Testis (tissue), 3 donors: ENCODE measurements around the gene SMARCC2. TPM values are rescaled to one million over a fixed set of nuclear protein-coding genes. Genes with fewer than 3 reads are reported as not detected.

Source experiments
- DNase-seq: peaks from one replicate; pipeline ENCODE4 v3.0.0-alpha.2; 2019
- H3K27ac ChIP-seq, 2 donors: fragments of 200-600 bp; sonication (generic); one replicate each; pipeline ENCODE4 v1.5.1; 2019
- H3K27me3 ChIP-seq: fragments of 200-600 bp; sonication (generic); one replicate; pipeline ENCODE4 v1.5.1; 2019
- H3K36me3 ChIP-seq: fragments of 200-600 bp; sonication (generic); one replicate; pipeline ENCODE4 v1.5.1; 2017; ENCODE audit warnings: low read depth; ENCODE audit errors: missing control alignments
- H3K4me1 ChIP-seq: fragments of 200-600 bp; sonication (generic); one replicate; pipeline ENCODE4 v1.5.1; 2019
- H3K4me3 ChIP-seq, 2 donors: fragments of 200-600 bp; sonication (generic); one replicate each; pipeline ENCODE4 v1.5.1; 2017 to 2019
- H3K9me3 ChIP-seq: fragments of 200-600 bp; sonication (generic); one replicate; pipeline ENCODE4 v1.5.1; 2017
- CTCF ChIP-seq, 3 experiments: fragments of 450-650 bp in 2 of 3; fragments of 200-600 bp in 1 of 3; sonication (generic) in 1 of 3; IDR thresholded peaks; one replicate each; pipeline ENCODE4 v1.5.1; 2016 to 2019; ENCODE audit warnings: antibody characterized with exemption in 3 of 3, mild to moderate bottlenecking in 2 of 3, moderate library complexity in 1 of 3
- POLR2A ChIP-seq: fragments of 450-650 bp; IDR thresholded peaks from one replicate; pipeline ENCODE4 v1.6.1; 2017; ENCODE audit warnings: antibody characterized with exemption, mild to moderate bottlenecking, moderate library complexity
- WGBS, 2 donors: methylation state at CpG; one replicate each; pipeline ENCODE4 v1.1.5; 2018; 5-methylcytosine and 5-hydroxymethylcytosine counted together
- intact Hi-C: fragments of 100-400 bp; cut with DNase I; formaldehyde crosslinking; loops from one replicate; pipeline ENCODE4 v1.15.1; 2023; ENCODE audit warnings: low total_unique reads
- polyA plus RNA-seq: library from polyadenylated mRNA; stranded (reverse); fragments of 350-450 nt; fragmentation: Illumina TruSeq; extraction: RNeasy Lipid Tissue Mini Kit (QIAGEN cat#74804); gene quantifications from one replicate; pipeline ENCODE4 v1.2.3, GENCODE V29; 2014; ENCODE audit warnings: low read depth, low replicate concordance; ENCODE audit not compliant: insufficient read depth
- total RNA-seq, 2 donors: library from RNA; depleted of rRNA; stranded (reverse); fragments of >200 nt; gene quantifications; one replicate each; pipeline ENCODE4 v1.2.3, GENCODE V29; 2016

The SMARCC2 gene
- total and polyA plus RNA-seq, 3 donors from 2014 or later = 69.5 to 148 (median 106) TPM

GRCh38 chr12:56206452-56207166 is 17.3 kb upstream of the SMARCC2 start:
- WGBS, 2 donors = 60 to 62% methylated on average over 12 to 14 of the region's 14 CpGs
- Histone ChIP-seq H3K4me3 (no peak overlapping the region), H3K27me3 (no peaks in the 10 kb centered on the region), H3K9me3 (no peaks in the 10 kb centered on the region), H3K27ac (no peak overlapping the region), H3K4me1 (no peaks in the 10 kb centered on the region), H3K36me3 (no peaks in the 10 kb centered on the region)
- intact Hi-C loops = no loop called here
- peak; percentile 77 for DNase-seq
- TF ChIP-seq POLR2A (no peak), CTCF (IDR thresholded peaks at IDR 0.05) (peak in 2 of 3 experiments; percentile 49 to 51)

GRCh38 chr12:56205445-56205844 is 16.2 kb upstream of the SMARCC2 start:
- Histone ChIP-seq H3K27me3 (no peaks in the 10 kb centered on the region), H3K27ac (no peak overlapping the region), H3K9me3 (no peaks in the 10 kb centered on the region), H3K4me3 (no peak overlapping the region), H3K36me3 (no peaks in the 10 kb centered on the region), H3K4me1 (no peaks in the 10 kb centered on the region)
- intact Hi-C loops = no loop called here
- TF ChIP-seq CTCF (IDR thresholded peaks at IDR 0.05) (no peak), POLR2A (no peak)
- DNase-seq = no peak

DNA sequence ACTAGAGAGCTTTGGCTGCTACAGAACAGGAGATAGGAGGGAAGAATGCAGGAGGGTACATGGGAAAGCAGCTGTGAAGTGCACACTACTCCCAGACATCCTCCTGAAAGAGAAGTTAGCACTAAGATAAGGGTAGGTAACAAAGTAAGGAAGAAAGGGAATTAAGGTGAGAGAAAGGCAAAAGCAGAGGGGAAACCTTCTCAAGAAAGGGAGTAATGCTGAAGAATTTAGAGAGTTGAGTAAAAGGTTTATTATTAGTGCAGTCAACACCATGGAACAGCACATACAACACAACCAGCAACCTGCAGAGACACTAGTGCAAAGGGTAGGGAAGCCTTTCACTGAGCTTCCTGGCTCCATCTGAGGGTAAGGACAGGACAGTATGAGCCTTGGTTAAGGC is 15.0 kb upstream of the SMARCC2 start:
- Histone ChIP-seq H3K27me3 (no peaks in the 10 kb centered on the region), H3K4me1 (no peaks in the 10 kb centered on the region), H3K36me3 (no peaks in the 10 kb centered on the region), H3K4me3 (no peak overlapping the region), H3K27ac (no peak overlapping the region), H3K9me3 (no peaks in the 10 kb centered on the region)
- TF ChIP-seq CTCF (IDR thresholded peaks at IDR 0.05) = no peak
- no peak for TF ChIP-seq POLR2A
- no peak for DNase-seq
- intact Hi-C loops = no loop called here

GRCh38 chr12:56202838-56203237 is 13.6 kb upstream of the SMARCC2 start:
- Histone ChIP-seq H3K9me3 (no peaks in the 10 kb centered on the region), H3K27ac (no peak overlapping the region), H3K4me1 (no peaks in the 10 kb centered on the region), H3K27me3 (no peaks in the 10 kb centered on the region), H3K36me3 (no peaks in the 10 kb centered on the region), H3K4me3 (no peak overlapping the region)
- DNase-seq = no peak
- intact Hi-C loops = no loop called here
- 65 to 69% methylated on average over 2 of the region's 2 CpGs for WGBS, 2 donors
- TF ChIP-seq POLR2A (no peak), CTCF (IDR thresholded peaks at IDR 0.05) (no peak)

DNA sequence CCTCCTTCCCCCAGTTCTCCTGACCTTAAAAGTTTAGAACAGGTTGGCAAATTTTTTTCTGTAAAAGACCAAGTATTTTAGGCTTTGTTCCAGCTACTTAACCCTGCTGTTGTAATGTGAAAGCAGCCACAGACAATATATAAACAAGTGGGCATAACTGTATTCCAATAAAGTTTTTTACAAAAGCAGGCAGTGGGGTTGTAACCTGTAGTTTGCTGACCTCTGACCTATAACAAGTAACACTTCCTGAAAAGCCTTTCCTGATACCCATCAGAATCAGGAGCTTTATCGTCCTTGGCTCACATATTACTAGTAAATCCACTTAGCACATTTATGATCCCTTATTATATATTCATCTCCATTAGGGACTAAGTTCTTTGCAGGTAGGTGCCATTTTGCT is 13.1 kb upstream of the SMARCC2 start:
- Histone ChIP-seq H3K27ac (no peak overlapping the region), H3K4me3 (no peak overlapping the region), H3K27me3 (no peaks in the 10 kb centered on the region), H3K4me1 (no peaks in the 10 kb centered on the region), H3K9me3 (no peaks in the 10 kb centered on the region), H3K36me3 (no peaks in the 10 kb centered on the region)
- TF ChIP-seq POLR2A (no peak), CTCF (IDR thresholded peaks at IDR 0.05) (no peak)
- WGBS, 2 donors = 69 to 72% methylated on average over 1 of the region's 1 CpG
- intact Hi-C loops = no loop called here
- no peak for DNase-seq
